GM23338 (cell line): ENCODE results near the gene CTTN.

Experiments
- CREB1 ChIP-seq: fragments of 250-450 bp; sonication (Bioruptor Pico); IDR thresholded peaks from 2 replicates; pipeline ENCODE4 v1.5.0; 2020; ENCODE audit warnings: low read depth, mild to moderate bottlenecking, moderate library complexity
- CTCF ChIP-seq, 2 experiments: fragments of 200-600 bp in 1 of 2; sonication (generic) in 1 of 2; conservative IDR thresholded peaks; 2 replicates each; pipeline versions ENCODE4 v1.5.1 to v1.6.1; 2016 to 2017; ENCODE audit warnings: antibody characterized with exemption in 2 of 2, low read depth in 2 of 2, mild to moderate bottlenecking in 2 of 2, moderate library complexity in 1 of 2
- ETS1 ChIP-seq: IDR thresholded peaks from 2 replicates; pipeline ENCODE4 v1.6.1; 2016; ENCODE audit warnings: antibody characterized with exemption
- EZH2 ChIP-seq: fragments of 200-600 bp; sonication (generic); IDR thresholded peaks from one replicate; pipeline ENCODE4 v1.8.0; 2017; ENCODE audit warnings: antibody characterized with exemption, mild to moderate bottlenecking, low read depth; ENCODE audit not compliant: unreplicated experiment
- EZH2phosphoT487 ChIP-seq: fragments of 200-600 bp; sonication (generic); IDR thresholded peaks from one replicate; pipeline ENCODE4 v1.8.1; 2018; ENCODE audit warnings: antibody characterized with exemption; ENCODE audit not compliant: unreplicated experiment
- JUNB ChIP-seq: IDR thresholded peaks from one replicate; pipeline ENCODE4 v1.6.1; 2016; ENCODE audit warnings: antibody characterized with exemption; ENCODE audit not compliant: unreplicated experiment
- NANOG ChIP-seq: IDR thresholded peaks from 2 replicates; pipeline ENCODE4 v1.6.1; 2016; ENCODE audit warnings: antibody characterized with exemption, borderline replicate concordance
- POLR2AphosphoS5 ChIP-seq: IDR thresholded peaks from 2 replicates; pipeline ENCODE4 v1.6.1; 2016; ENCODE audit warnings: antibody characterized with exemption, low read depth
- REST ChIP-seq: IDR thresholded peaks from one replicate; pipeline ENCODE4 v1.6.1; 2018; ENCODE audit warnings: antibody characterized with exemption; ENCODE audit not compliant: unreplicated experiment
- STAT1 ChIP-seq: IDR thresholded peaks from one replicate; pipeline ENCODE4 v1.6.1; 2016; ENCODE audit warnings: antibody characterized with exemption; ENCODE audit not compliant: unreplicated experiment
- ZNF114 ChIP-seq: fragments of 250-450 bp; sonication (Bioruptor Pico); IDR thresholded peaks from 2 replicates; pipeline ENCODE4 v1.5.0; 2020; ENCODE audit warnings: mild to moderate bottlenecking, moderate library complexity

GRCh38 chr11:70432065-70432464 is 33.7 kb downstream of the CTTN start:
- no peak for TF ChIP-seq CTCF (conservative IDR thresholded peaks at IDR 0.05; ENCODE audit: low read depth in 2 of 2)
- TF ChIP-seq EZH2: no peak
- TF ChIP-seq POLR2AphosphoS5: no peak
- TF ChIP-seq EZH2phosphoT487: no peak
- no peak for TF ChIP-seq REST
- TF ChIP-seq NANOG: no peak
- no peak for TF ChIP-seq STAT1
- no peak for TF ChIP-seq CREB1 (CRISPR knock-in tag)
- TF ChIP-seq ZNF114 (CRISPR knock-in tag): no peak
- TF ChIP-seq ETS1: no peak
- no peak for TF ChIP-seq JUNB
